Cardiac septum (tissue), 1 donor: Measurements from ENCODE around the gene FAM76A. TPM values are rescaled to one million over a fixed set of nuclear protein-coding genes. Genes with fewer than 3 reads are reported as not detected.

ENCODE experiments used
- total RNA-seq: library from RNA; stranded (reverse); fragmentation: NEBNext Ultra II Directional; extraction: Animal tissue kit (Norgen Biotek cat#: 25700); gene quantifications from one replicate; pipeline ENCODE4 v1.2.1, GENCODE V29; 2021
- donor health status: DM: no; HTN: no; CAD: no.

FAM76A gene
- total RNA-seq, 1 donor from 2014 or later = 11.5 TPM

Other genes starting within 250 kb of the FAM76A start
- 59.3 TPM for gene WASF2, start 235.8 kb upstream of the FAM76A start, total RNA-seq
- 57.7 TPM for gene AHDC1, start 121.8 kb upstream of the FAM76A start, total RNA-seq
- gene FGR, start 90.8 kb upstream of the FAM76A start, total RNA-seq = 3.8 TPM
- gene IFI6, start 53.8 kb upstream of the FAM76A start, total RNA-seq = 32.4 TPM
- gene STX12, start 47.3 kb downstream of the FAM76A start, total RNA-seq = 27.4 TPM
- gene PPP1R8, start 104.8 kb downstream of the FAM76A start, total RNA-seq = 23.8 TPM
- gene THEMIS2, start 146.6 kb downstream of the FAM76A start, total RNA-seq = 3.6 TPM
- 13.2 TPM for gene RPA2, start 188.6 kb downstream of the FAM76A start, total RNA-seq
- not detected for gene SMPDL3B, start 209.0 kb downstream of the FAM76A start, total RNA-seq
- 3.0 TPM for gene XKR8, start 234.0 kb downstream of the FAM76A start, total RNA-seq